ENCODE measurements around the gene BTD.

The BTD gene

DNA sequence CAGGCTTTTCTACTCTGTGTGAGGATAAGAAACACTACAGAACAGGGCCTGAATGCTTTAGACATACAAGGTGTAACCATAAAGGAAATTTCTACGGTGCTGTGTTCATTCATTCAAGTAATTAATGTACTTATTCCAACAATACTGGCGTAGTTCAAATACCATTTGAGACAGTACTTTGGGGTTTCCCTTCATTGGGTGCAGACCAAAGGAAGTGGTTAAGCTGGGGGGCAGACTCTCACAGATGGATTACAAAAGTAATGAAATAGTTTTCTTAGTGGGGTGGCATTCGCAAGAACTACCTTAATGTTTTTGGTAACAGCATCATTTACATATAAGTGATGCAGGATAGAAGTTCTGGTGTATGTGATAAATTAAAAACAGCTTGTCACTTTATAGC is 65.9 kb downstream of the BTD start:
- DNase-seq (ENCODE audit: low read depth), result no peak

DNA sequence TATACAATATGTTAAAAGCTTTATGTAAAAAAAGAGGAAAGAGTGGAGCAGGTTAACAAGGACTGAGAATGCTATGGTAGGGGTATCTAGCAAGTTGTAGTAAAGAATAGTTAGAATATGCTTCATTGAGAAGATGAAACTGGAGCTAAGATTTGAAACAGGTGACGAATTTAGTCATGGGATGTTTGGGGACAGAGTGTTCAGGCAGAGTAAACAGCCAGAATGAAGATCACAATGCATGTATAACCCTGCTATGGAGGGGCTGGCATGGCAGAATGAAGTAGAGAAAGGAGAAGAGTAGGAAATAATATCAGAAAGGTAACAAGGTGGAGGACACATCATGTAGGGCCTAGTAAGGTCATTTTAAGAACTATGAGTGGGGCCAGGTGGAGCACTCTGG is 72.0 kb downstream of the BTD start:
- DNase-seq (ENCODE audit: low read depth), result no peak

DNA sequence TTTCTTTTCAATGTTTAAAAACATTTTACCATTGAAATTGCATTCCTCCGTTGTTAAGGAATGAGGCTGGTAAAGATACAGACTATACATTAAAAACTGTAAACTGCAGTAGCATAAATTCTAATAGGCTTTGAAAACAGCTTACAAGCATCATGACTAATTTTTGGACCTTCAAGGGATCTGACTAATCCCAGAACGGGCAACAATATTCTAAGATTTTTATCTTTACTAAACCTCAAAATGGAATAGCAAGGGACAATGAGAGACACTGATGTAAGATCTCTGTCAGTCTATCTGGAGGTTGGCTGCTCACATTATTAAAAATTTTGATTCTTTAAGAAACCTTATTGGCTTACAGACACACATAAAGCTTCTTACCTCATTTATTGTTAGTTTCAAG is 74.7 kb downstream of the BTD start:
- no peak for DNase-seq (ENCODE audit: low read depth)

- DNase-seq (ENCODE audit: low read depth), result no peak
Observed at GRCh38 chr3:15679306-15679705, 77.8 kb downstream of the BTD start.

DNA sequence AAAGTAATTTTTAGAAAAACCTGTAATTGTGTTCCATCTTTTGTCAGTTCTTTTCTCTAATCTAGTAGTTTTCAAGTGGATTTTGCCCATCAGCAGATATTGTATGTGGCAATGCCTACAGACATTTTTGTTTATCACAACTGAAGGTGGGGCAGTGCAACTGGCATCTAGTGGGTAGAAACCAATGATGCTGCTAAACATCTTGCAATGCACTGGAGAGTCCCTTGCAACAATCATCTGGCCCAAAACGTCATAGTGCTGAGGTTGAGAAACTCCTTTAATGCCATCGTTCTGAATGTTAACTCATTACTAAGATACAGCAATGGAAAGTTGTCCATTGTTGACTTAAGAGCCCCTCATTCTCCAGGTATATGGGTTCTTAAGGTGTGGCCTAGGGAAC is 80.1 kb downstream of the BTD start:
- DNase-seq (ENCODE audit: low read depth), result no peak

DNA sequence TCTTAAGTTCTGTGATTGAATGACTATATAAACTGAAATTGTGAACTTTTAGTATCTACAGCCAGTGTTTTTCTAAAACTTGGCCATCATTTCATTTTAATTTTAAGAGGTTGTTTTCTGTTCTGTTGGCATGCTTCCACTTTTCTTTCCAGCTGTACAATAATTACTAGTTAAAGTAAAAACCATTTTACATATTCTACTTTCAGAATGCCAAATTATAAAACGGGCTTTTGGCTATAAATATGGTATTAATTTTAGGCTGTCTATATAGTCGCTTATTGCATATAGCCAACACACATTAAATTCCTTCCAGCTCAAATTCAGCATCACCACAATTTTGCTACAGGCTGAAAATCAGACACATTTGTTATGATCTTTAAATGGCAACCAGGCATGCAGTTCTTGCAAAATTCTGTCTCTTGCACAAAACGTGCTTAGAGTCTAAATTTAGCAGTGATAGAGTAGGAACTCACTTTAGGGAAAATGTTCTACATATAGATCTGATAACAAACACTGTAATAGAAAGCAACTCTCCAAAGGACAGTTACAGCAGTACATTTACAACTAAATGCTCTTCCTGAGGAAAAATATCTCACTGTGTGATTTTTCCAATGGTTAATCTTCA is 81.1 kb downstream of the BTD start:
- DNase-seq (ENCODE audit: low read depth), result no peak

DNA sequence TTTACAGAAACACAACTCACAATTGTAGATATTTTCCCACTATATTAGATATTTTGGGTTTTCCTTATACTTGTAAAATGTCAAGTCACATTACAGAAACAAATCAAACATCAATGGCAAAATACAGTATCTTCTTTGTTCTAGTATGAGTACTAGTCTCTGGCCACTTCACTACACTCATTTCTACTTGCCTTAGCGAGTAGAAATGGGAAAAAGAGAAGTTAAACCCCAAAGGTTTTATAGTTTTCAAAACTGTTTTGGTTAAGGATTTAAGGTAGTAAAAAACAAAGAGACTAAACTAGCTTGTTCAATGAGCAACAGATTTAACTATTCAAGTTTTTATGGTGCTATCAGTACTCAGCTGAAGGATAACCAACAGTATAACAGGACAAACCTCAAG is 81.7 kb downstream of the BTD start:
- DNase-seq (ENCODE audit: low read depth), result no peak

GRCh38 chr3:15685927-15686326 is 84.4 kb downstream of the BTD start:
- DNase-seq (ENCODE audit: low read depth), result no peak

DNA sequence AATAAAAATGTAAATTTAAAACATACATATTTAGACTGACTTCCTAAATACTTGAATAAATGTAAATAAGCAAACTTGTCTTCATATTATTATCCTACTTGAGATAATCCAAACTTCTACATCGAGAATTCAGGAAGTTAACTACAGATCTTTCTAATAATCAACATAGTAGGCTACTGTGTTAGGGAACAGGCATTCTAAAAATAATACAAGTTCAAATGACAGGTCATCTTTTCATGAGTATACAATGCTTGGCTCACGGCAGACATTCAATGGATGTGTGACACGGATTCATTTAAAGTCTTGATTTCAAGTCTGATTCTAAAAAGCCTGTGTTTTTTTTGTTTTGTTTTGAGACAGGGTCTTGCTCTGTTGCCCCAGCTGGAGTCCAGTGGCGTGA is 88.7 kb downstream of the BTD start:
- no peak for DNase-seq (ENCODE audit: low read depth)

- no peak for DNase-seq (ENCODE audit: low read depth)
Observed at GRCh38 chr3:15690748-15691147, 89.2 kb downstream of the BTD start.

- DNase-seq (ENCODE audit: low read depth), result no peak
Observed at GRCh38 chr3:15693355-15693754, 91.8 kb downstream of the BTD start.

DNA sequence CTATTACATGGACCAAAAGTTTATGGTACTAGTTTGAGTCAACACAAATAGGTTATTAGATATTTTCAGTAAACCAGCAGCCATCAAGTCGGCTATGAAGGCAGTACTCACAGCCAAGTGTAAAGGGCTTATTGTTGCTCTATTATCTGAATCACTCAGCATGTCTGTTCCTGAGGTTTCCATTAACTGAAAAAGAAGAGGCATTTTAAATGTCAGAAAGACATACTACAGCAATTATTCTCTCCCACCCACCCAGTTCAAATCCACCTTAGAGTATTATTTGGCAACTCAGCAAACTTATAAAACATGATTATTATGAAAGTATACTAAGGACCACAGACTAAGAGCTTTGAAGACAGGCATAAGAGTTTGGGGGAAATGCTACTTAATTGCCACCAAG is 93.1 kb downstream of the BTD start:
- no peak for DNase-seq (ENCODE audit: low read depth)
